ENCODE measurements around the gene PPP4R4. TPM values are rescaled to one million over a fixed set of nuclear protein-coding genes. Genes with fewer than 3 reads are reported as not detected.

PPP4R4 gene
- total and polyA plus RNA-seq, 4 donors: 8.0 to 13.9 (median 9.8) TPM

DNA sequence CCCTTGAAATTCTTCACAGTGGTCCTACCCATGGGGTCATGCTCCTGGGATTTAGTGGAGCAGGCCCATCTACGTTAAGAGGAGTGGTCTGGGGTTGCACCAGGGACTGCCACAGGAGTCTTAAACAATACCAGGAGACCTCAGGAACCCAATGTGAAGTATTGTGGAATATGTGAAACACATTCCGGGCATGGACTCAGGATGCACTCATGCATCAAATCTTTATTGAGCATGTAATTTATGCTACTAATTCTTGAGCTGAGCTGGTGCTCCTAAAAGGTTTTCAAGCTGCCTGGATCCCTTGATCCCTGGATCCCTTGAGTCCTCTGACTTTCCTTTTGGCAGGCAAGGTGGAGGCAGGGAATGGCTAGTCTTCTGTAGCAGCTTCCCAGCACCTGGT lies 110.1 kb downstream of the PPP4R4 start:
- WGBS (ENCODE audit: insufficient coverage): 60% methylated on average over 1 of the region's 2 CpGs
- Histone ChIP-seq H3K4me3 (ENCODE audit: low read depth, low read length) (no peak overlapping the region), H3K27me3 (ENCODE audit: control insufficient read depth, insufficient read depth, low read length) (no peaks in the 10 kb centered on the region), H3K36me3 (ENCODE audit: control insufficient read depth, insufficient read depth, low read length) (no peaks in the 10 kb centered on the region), H3K4me1 (ENCODE audit: control insufficient read depth, insufficient read depth, low read length) (no peaks in the 10 kb centered on the region), H3K27ac (ENCODE audit: low read depth, low read length) (no peak overlapping the region), H3K9me3 (ENCODE audit: control insufficient read depth, insufficient read depth, low read length) (no peaks in the 10 kb centered on the region)
- no peak for DNase-seq (ENCODE audit: low read depth in 4 of 6, low spot score in 6 of 6)

DNA sequence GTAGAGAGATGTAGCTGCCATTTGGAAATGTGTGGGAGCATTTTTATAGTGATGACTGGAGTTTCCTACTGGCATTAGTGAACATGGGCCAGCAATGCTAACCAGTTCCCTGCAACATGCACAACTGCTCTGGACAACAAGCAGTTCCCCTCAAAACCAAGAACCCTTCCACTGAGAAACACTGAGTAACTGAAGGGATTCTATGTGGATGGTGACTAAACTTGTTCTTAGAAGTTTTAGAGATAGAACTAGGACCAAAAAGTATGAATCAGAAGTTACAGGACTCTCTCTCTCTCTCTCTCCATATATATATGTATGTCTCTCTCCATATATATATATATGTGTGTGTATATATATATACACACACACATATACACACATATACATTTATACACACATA lies 111.0 kb downstream of the PPP4R4 start:
- H3K9me3 ChIP-seq (ENCODE audit: control insufficient read depth, insufficient read depth, low read length): no peaks in the 10 kb centered on the region
- no peak overlapping the region for H3K4me3 ChIP-seq (ENCODE audit: low read depth, low read length)
- no peaks in the 10 kb centered on the region for H3K4me1 ChIP-seq (ENCODE audit: control insufficient read depth, insufficient read depth, low read length)
- no peaks in the 10 kb centered on the region for H3K27me3 ChIP-seq (ENCODE audit: control insufficient read depth, insufficient read depth, low read length)
- H3K27ac ChIP-seq (ENCODE audit: low read depth, low read length): no peak overlapping the region
- no peaks in the 10 kb centered on the region for H3K36me3 ChIP-seq (ENCODE audit: control insufficient read depth, insufficient read depth, low read length)
- no peak for DNase-seq (ENCODE audit: low read depth in 4 of 6, low spot score in 6 of 6)

GRCh38 chr14:94288610-94289465 lies 114.7 kb downstream of the PPP4R4 start:
- Histone ChIP-seq H3K4me1 (ENCODE audit: control insufficient read depth, insufficient read depth, low read length) (no peaks in the 10 kb centered on the region), H3K27ac (ENCODE audit: low read depth, low read length) (no peak overlapping the region), H3K9me3 (ENCODE audit: control insufficient read depth, insufficient read depth, low read length) (no peaks in the 10 kb centered on the region), H3K36me3 (ENCODE audit: control insufficient read depth, insufficient read depth, low read length) (no peaks in the 10 kb centered on the region), H3K27me3 (ENCODE audit: control insufficient read depth, insufficient read depth, low read length) (no peaks in the 10 kb centered on the region), H3K4me3 (ENCODE audit: low read depth, low read length) (no peak overlapping the region)
- DNase-seq (ENCODE audit: low read depth in 4 of 6, low spot score in 6 of 6): no peak
- WGBS (ENCODE audit: insufficient coverage): 51% methylated on average over 13 of the region's 14 CpGs

DNA sequence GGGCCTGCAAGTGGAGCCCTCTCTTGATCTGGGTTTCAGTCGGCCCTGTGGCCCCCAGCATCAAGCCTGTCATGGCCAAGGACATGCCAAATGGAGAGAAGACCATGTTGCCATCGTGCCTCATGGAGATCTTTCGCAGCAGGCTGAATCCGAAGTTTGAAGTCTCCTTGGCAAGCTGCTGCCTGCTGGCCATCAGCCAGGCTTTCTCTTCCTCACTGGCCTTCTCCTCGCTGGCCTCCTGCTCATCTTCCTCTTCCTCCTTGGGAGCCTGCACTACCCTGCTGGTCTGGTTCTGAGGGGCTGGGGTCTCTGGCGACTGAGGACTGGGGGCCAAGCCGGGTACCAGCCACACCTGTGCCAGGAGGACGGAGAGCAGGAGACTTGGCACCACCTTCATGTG lies 116.1 kb downstream of the PPP4R4 start:
- Histone ChIP-seq H3K27ac (ENCODE audit: low read depth, low read length) (no peak overlapping the region), H3K36me3 (ENCODE audit: control insufficient read depth, insufficient read depth, low read length) (no peaks in the 10 kb centered on the region), H3K4me3 (ENCODE audit: low read depth, low read length) (no peak overlapping the region), H3K27me3 (ENCODE audit: control insufficient read depth, insufficient read depth, low read length) (no peaks in the 10 kb centered on the region), H3K9me3 (ENCODE audit: control insufficient read depth, insufficient read depth, low read length) (no peaks in the 10 kb centered on the region), H3K4me1 (ENCODE audit: control insufficient read depth, insufficient read depth, low read length) (no peaks in the 10 kb centered on the region)
- 79% methylated on average over 8 of the region's 8 CpGs for WGBS (ENCODE audit: insufficient coverage)
- no peak for DNase-seq (ENCODE audit: low read depth in 4 of 6, low spot score in 6 of 6)

DNA sequence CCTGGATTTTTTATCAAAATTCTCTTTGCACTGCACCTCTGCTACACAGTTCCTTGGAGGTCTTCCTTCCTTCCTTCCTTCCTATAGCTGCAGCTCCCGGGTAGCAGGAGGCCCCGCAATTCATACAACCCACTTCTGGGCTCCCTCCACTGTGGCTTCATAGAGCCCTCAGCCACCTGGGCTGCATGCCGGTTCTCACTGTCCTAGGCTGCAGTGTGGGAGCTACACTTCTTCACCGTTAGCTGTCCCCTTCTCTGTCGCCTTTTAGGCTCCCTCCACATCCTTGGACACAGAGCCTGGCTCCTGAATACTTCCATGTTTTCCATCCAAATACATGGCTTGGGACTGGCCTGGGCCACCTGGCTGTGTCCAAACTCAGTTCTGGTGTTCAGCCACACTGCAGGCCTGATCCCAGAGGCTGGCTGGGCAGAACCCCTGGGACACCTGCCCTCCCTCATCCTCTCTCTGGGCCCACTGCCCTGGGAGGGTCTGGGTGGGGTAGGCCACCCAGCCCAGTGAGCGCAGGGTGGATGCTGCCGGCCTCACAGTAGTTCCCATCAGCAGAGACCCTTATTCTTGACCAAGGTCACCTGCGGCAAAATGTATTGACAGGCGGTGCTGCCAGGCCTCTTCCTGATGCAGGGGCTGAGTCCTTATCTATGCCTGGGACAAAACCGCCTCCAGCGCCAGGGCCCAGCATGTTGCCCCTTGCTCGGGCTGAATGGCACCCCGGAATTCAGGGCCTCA lies 117.2 kb downstream of the PPP4R4 start:
- Histone ChIP-seq H3K4me1 (ENCODE audit: control insufficient read depth, insufficient read depth, low read length) (no peaks in the 10 kb centered on the region), H3K36me3 (ENCODE audit: control insufficient read depth, insufficient read depth, low read length) (no peaks in the 10 kb centered on the region), H3K27ac (ENCODE audit: low read depth, low read length) (no peak overlapping the region), H3K27me3 (ENCODE audit: control insufficient read depth, insufficient read depth, low read length) (no peaks in the 10 kb centered on the region), H3K4me3 (ENCODE audit: low read depth, low read length) (no peak overlapping the region), H3K9me3 (ENCODE audit: control insufficient read depth, insufficient read depth, low read length) (no peaks in the 10 kb centered on the region)
- WGBS (ENCODE audit: insufficient coverage): 85% methylated on average over 13 of the region's 13 CpGs
- no peak for DNase-seq (ENCODE audit: low read depth in 4 of 6, low spot score in 6 of 6)

- H3K9me3 ChIP-seq (ENCODE audit: control insufficient read depth, insufficient read depth, low read length): no peaks in the 10 kb centered on the region
- no peak overlapping the region for H3K27ac ChIP-seq (ENCODE audit: low read depth, low read length)
- H3K4me1 ChIP-seq (ENCODE audit: control insufficient read depth, insufficient read depth, low read length): no peaks in the 10 kb centered on the region
- no peaks in the 10 kb centered on the region for H3K36me3 ChIP-seq (ENCODE audit: control insufficient read depth, insufficient read depth, low read length)
- DNase-seq (ENCODE audit: low read depth in 4 of 6, low spot score in 6 of 6): no peak
- no peaks in the 10 kb centered on the region for H3K27me3 ChIP-seq (ENCODE audit: control insufficient read depth, insufficient read depth, low read length)
- 70% methylated on average over 13 of the region's 15 CpGs for WGBS (ENCODE audit: insufficient coverage)
- H3K4me3 ChIP-seq (ENCODE audit: low read depth, low read length): no peak overlapping the region
Observed at GRCh38 chr14:94291906-94292525, 117.9 kb downstream of the PPP4R4 start.

GRCh38 chr14:94292526-94292871 lies 118.4 kb downstream of the PPP4R4 start:
- no peaks in the 10 kb centered on the region for H3K36me3 ChIP-seq (ENCODE audit: control insufficient read depth, insufficient read depth, low read length)
- H3K27ac ChIP-seq (ENCODE audit: low read depth, low read length): no peak overlapping the region
- 97% methylated on average over 3 of the region's 3 CpGs for WGBS (ENCODE audit: insufficient coverage)
- no peak overlapping the region for H3K4me3 ChIP-seq (ENCODE audit: low read depth, low read length)
- H3K27me3 ChIP-seq (ENCODE audit: control insufficient read depth, insufficient read depth, low read length): no peaks in the 10 kb centered on the region
- no peaks in the 10 kb centered on the region for H3K9me3 ChIP-seq (ENCODE audit: control insufficient read depth, insufficient read depth, low read length)
- no peak for DNase-seq (ENCODE audit: low read depth in 4 of 6, low spot score in 6 of 6)
- no peaks in the 10 kb centered on the region for H3K4me1 ChIP-seq (ENCODE audit: control insufficient read depth, insufficient read depth, low read length)

DNA sequence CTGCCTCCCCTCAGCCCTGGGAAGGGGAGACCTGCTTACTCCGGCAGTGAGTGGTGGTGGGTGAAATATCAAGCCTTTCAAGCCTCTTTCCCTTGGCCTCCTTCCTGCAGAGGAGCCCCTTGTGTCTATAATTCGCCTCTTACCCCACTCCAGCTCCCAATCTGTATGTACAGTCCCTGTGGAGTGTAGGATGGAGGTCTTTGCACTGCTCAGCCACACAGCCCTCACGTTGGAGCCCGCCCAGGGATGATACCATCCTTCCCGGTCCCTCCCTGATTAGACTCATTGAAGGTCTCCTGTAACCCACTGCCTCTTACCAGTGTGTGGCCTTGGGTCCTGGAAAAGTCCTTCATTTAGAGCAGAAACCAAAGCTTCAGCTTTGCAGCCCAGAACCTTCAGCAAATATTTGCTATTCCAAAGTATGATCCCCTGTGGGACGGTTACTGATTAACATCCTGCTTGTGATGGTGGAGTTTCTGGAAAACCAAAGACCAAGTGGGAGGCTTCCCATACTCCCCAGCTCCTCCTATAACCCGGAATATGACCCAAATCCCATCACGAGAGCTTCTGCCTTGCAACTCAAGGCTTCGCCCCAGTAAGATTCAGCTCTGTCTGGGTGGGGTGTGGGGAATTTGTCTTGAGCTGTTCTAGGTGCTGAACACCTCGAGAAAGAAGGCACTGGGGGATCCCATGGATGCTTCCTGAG lies 118.9 kb downstream of the PPP4R4 start, which contains the start of gene SERPINA10:
Gene SERPINA10, minus strand, starts transcription at position 397 of the 706 bp plus-strand sequence. CDS start 2,675 bp downstream, outside the sequence.
- no peaks in the 10 kb centered on the region for H3K4me1 ChIP-seq (ENCODE audit: control insufficient read depth, insufficient read depth, low read length)
- H3K9me3 ChIP-seq (ENCODE audit: control insufficient read depth, insufficient read depth, low read length): no peaks in the 10 kb centered on the region
- H3K4me3 ChIP-seq (ENCODE audit: low read depth, low read length): no peak within 1 kb of the TSS
- WGBS (ENCODE audit: insufficient coverage): 75% methylated on average over 6 of the region's 10 CpGs
- no peaks in the 10 kb centered on the region for H3K36me3 ChIP-seq (ENCODE audit: control insufficient read depth, insufficient read depth, low read length)
- H3K27me3 ChIP-seq (ENCODE audit: control insufficient read depth, insufficient read depth, low read length): no peaks in the 10 kb centered on the region
- no peak for DNase-seq (ENCODE audit: low read depth in 4 of 6, low spot score in 6 of 6)
- no peak within 1 kb of the TSS for H3K27ac ChIP-seq (ENCODE audit: low read depth, low read length)

GRCh38 chr14:94293578-94293924 lies 119.4 kb downstream of the PPP4R4 start:
- Histone ChIP-seq H3K4me1 (ENCODE audit: control insufficient read depth, insufficient read depth, low read length) (no peaks in the 10 kb centered on the region), H3K9me3 (ENCODE audit: control insufficient read depth, insufficient read depth, low read length) (no peaks in the 10 kb centered on the region), H3K27me3 (ENCODE audit: control insufficient read depth, insufficient read depth, low read length) (no peaks in the 10 kb centered on the region), H3K4me3 (ENCODE audit: low read depth, low read length) (no peak overlapping the region), H3K27ac (ENCODE audit: low read depth, low read length) (no peak overlapping the region), H3K36me3 (ENCODE audit: control insufficient read depth, insufficient read depth, low read length) (no peaks in the 10 kb centered on the region)
- no peak for DNase-seq (ENCODE audit: low read depth in 4 of 6, low spot score in 6 of 6)
- WGBS (ENCODE audit: insufficient coverage): no CpG with 5 or more reads among the region's 3 CpGs

All from spinal cord (tissue), 10 donors.